ENCODE results near the gene LAG3. TPM values are rescaled to one million over a fixed set of nuclear protein-coding genes. Genes with fewer than 3 reads are reported as not detected.

Gene LAG3
- total RNA-seq, 1 donor from 2014 or later, result 1.3 TPM

GRCh38 chr12:6771091-6771495 lies 1.2 kb upstream of the LAG3 start:
- no peak for DNase-seq (ENCODE audit: low spot score)

- no peak for DNase-seq (ENCODE audit: low spot score)
Observed at GRCh38 chr12:6771509-6772330, 600 bp upstream of the LAG3 start.

- DNase-seq (ENCODE audit: low spot score), result no peak
Observed at GRCh38 chr12:6772726-6773589, 638 bp downstream of the LAG3 start.

- DNase-seq (ENCODE audit: low spot score), result no peak
Observed at GRCh38 chr12:6773590-6774351, 1.5 kb downstream of the LAG3 start.

GRCh38 chr12:6774499-6775062 lies 2.3 kb downstream of the LAG3 start:
- DNase-seq (ENCODE audit: low spot score), result no peak

GRCh38 chr12:6775185-6776174 lies 3.2 kb downstream of the LAG3 start:
- DNase-seq (ENCODE audit: low spot score), result no peak

GRCh38 chr12:6777386-6777785 lies 5.1 kb downstream of the LAG3 start:
- DNase-seq (ENCODE audit: low spot score), result no peak

- DNase-seq (ENCODE audit: low spot score), result no peak
Observed at GRCh38 chr12:6778217-6778573, 5.9 kb downstream of the LAG3 start.

- DNase-seq (ENCODE audit: low spot score), result peak; percentile 94
Observed at GRCh38 chr12:6778574-6779550, 6.5 kb downstream of the LAG3 start.

- no peak for DNase-seq (ENCODE audit: low spot score)
Observed at GRCh38 chr12:6779708-6780432, 7.5 kb downstream of the LAG3 start.

- DNase-seq (ENCODE audit: low spot score), result no peak
Observed at GRCh38 chr12:6780573-6780972, 8.3 kb downstream of the LAG3 start.

- DNase-seq (ENCODE audit: low spot score), result no peak
Observed at GRCh38 chr12:6782119-6782518, 9.8 kb downstream of the LAG3 start.

GRCh38 chr12:6782850-6783566 lies 10.7 kb downstream of the LAG3 start:
- DNase-seq (ENCODE audit: low spot score), result no peak

- DNase-seq (ENCODE audit: low spot score), result no peak
Observed at GRCh38 chr12:6783828-6784227, 11.5 kb downstream of the LAG3 start.

- no peak for DNase-seq (ENCODE audit: low spot score)
Observed at GRCh38 chr12:6784296-6784695, 12.0 kb downstream of the LAG3 start.

- no peak for DNase-seq (ENCODE audit: low spot score)
Observed at GRCh38 chr12:6784761-6785160, 12.4 kb downstream of the LAG3 start.

- DNase-seq (ENCODE audit: low spot score), result no peak
Observed at GRCh38 chr12:6786416-6787094, 14.2 kb downstream of the LAG3 start.
